HuH-7.5 (cell line): ENCODE data around the gene FHL5.
"Not testable (repeated sequence)": the region's sequence is repeated elsewhere in the genome, so short reads cannot be mapped to it uniquely, and the experiment has no call there.

Source experiments
- DNase-seq: peaks from one replicate; pipeline ENCODE4 v3.0.0; 2011; ENCODE audit warnings: low spot score

The FHL5 gene, protein sequence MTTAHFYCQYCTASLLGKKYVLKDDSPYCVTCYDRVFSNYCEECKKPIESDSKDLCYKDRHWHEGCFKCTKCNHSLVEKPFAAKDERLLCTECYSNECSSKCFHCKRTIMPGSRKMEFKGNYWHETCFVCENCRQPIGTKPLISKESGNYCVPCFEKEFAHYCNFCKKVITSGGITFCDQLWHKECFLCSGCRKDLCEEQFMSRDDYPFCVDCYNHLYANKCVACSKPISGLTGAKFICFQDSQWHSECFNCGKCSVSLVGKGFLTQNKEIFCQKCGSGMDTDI

DNA sequence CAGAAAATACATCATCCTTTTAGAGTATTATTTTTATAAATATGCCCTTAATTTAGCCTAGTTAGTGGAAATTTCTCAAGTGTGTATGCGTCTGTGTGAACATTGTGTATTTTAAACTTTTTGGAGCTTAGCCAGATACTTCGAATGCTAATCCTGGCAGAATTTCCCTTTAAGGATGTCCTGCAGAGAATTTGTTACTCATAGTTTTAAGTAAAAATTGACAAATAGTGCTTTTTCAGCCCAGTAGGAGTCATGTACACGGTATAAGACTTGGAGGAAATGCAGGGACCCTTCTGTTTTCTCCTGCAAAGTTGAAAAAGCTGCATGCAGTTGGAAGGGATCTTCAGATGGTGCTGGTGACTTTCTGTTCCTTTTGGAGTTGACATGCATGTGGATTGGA is at the start of gene FHL5:
FHL5 (plus strand) TSS at position 243 of the 400 bp plus-strand sequence. CDS start 40,486 bp downstream, outside the sequence.
- no peak for DNase-seq

DNA sequence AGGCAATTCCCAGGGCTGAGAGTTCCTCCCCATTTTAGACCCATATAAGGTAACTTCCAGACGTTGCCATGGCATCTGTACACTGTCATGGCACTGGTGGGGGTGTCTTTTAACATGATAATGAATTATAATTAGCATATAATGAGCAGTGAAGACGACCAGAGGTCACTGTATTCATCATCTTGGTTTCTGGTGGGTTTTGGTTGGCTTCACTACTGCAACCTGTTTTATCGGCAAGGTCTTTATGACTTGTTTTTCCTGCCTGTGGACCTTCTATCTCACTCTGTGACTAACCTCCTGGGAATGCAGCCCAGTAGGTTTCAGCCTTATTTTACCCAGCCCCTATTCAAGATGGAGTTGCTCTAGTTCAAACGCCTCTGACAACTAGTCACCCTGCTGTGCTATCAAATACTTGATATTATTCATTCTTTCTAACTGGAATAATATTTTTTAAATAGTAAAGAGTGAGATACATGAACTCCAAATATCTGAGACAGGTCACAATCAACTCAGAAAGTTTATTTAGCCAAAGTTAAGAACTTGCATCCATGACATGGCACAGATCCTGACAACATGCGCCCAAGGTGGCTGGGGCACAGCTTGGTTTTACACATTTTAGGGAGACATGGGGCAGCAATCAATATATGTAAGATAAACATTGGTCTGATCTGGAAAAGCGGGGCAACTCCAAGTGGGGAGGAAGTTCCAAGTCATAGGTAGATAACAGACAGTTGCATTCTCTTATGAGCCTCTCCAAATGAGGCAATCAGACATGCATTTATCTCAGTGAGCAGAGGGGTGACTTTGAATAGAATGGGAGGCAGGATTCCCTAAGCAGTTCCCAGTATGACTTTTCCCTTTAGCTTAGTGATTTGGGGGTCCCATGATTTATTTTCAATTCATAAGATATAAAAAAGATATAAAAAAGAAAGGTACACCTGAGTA is 42.5 kb upstream of the FHL5 start:
- DNase-seq: no peak

DNA sequence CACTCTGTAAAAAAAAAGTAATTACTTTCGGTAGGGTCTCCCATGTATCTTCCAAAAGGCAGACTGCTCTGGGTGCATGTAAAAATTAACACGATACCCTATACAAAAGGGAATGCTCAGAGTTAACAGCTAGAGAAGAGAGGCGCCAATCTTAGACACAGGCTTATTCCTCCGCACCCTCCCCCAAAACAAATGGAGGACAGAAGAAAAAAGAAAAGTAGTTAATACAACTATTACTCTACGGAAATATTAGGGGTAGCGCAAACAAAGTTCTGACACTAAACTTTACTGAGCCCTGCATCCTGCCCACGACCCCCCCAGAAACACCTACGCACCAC is 41.7 kb upstream of the FHL5 start:
- DNase-seq: no peak

DNA sequence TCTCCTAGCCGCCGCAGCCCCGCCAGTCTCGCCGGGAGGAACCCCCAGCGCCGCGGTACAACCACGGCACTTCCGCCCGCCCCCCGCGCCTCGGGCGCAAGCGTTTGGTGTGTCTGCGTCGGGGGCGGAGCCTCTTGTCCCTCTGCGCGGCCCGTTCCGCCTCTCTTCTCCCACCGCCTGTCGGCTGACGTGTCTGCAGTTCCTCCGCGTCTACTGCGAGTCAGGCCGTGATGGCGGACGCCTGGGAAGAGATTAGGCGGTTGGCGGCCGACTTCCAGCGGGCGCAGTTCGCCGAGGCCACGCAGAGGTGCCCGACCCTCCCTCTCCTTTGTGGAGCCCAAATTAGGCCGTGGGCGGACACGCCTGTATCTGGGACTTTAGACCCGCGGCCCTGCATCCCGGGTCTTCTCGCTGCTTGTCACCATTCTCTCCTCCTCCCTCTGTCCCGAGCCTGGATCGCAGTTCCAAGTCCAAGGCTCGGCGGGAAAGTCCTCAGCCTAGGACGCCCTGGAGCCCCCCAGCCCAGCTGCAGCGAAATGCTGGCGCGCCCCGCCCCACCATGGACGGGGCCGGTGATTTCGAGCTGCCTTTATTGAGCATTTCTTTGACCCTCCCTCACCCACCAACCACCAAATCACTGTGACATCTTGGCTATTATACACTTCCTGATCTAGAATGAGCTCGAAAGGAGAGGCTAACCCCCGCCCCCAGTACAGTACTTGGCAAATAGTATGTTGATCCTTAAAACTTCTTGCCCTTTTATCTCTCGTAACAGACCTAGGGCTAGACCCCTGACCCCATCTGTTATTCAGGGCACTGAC is 41.1 kb upstream of the FHL5 start, which contains the start of gene UFL1:
UFL1 (plus strand) TSS at position 163 of the 821 bp plus-strand sequence; CDS start at position 231, 68 bp downstream.
- peak; percentile 52 for DNase-seq

DNA sequence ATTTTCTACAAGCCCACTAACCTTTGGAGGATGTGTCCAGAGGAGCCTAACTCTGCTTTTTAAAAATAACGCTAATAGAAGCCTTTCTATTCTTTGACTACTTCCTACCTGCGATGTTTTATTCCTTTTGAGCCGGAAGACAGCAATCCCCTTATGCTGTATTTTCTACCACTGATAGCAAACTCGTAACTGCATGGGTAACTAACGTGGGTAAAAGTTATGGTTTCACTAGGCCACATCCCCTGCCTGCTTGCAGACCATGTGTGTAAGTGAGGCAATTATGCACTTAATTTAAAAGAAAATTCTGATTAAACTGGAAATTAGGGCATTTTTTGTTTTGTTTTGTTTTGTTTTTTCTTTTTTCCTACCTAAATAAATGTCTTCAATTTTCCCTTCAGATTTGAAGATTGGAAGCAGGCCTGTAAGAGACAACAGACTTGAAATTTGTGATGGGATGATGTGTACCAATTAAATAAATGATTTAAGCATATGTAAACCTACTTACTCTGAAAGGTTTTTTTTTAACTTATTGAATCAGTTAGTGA is 40.4 kb upstream of the FHL5 start:
- DNase-seq: peak; percentile 6

DNA sequence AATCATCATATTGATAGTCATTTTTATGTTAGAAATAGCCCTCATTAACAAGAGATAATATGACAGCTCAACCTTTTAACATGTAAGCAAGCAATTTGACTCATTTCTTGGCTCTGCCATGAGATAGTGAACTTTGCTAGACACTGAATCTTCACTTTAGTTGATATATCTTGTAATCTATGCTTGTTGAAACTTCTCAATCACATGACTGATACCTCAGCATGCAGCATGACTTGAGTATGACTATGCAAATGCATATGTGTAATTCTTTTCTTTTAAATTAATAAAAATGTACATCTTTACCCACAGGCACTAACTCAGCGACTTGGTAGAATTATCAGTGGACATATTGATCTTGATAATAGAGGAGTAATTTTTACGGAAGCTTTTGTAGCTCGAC is 34.7 kb upstream of the FHL5 start:
- no peak for DNase-seq

DNA sequence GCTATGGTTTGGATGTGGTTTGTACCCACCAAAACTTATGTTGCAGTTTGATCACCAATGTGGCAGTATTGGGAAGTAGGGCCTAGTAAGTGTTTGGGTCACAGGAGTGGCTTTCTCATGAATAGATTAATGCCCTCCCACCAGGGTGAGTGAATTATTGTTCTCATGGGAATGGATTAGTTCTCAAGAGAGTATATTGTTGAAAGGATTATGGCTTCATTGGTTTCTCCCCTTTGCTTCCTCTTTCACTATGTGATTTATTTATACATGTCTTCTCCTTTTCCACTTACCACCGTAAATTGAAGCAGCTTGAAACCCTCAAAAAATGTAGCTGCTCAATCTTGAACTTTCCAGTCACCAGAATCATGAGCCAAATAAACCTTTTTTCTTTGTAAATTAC is 30.5 kb upstream of the FHL5 start:
- DNase-seq: no peak

DNA sequence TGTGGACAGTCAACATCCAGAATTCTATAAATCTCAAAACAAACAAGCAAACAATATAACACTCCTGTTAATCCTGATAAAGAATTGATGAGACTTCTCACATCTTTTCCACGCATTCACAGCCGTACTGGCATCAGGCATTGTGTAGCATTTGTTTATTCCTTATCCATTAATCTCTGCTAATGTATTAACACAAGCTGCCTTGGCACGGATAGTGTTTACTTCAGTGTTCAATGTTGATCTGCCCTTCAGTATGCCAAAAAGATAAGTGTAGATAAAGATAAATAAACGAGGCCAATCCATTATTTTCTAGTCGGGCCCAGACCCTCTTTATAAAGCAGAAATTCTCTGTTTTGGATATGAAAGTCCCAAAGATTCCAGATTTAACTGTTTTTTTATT is 25.2 kb upstream of the FHL5 start:
- no peak for DNase-seq

DNA sequence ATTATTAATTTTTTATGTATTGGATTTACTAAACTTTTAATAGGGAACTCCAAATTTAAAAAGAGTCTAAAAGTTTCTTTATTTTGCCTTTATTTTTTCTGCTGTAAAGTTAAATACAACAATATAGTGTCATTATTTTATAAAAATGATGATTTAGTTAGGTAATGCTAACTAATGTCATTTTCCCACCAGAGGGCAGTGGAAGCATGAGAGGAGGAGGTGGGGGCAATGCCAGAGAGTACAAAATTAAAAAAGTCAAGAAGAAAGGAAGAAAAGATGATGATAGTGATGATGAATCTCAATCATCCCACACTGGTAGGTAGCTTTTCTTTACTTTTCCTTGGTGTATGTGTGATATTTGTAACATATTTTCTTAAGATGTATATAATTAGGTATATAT is 20.2 kb upstream of the FHL5 start:
- DNase-seq: no peak

DNA sequence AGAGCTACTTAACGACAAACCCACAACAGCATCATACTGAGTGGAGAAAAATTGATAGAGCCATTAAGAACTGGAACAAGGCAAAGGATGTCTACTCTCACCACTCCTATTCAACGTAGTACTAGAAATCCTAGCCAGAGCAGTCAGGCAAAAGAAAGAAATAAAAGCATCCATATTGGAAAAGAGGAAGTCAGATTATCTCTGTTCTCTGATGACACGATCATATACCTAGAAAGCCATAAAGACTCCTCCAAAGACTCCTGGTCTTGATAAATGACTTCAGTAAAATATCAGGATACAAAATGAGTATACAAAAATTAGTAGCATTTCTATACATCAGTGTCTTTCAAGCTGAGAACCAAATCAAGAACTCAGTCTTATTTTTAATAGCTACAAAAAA is 17.0 kb upstream of the FHL5 start:
- no peak for DNase-seq

DNA sequence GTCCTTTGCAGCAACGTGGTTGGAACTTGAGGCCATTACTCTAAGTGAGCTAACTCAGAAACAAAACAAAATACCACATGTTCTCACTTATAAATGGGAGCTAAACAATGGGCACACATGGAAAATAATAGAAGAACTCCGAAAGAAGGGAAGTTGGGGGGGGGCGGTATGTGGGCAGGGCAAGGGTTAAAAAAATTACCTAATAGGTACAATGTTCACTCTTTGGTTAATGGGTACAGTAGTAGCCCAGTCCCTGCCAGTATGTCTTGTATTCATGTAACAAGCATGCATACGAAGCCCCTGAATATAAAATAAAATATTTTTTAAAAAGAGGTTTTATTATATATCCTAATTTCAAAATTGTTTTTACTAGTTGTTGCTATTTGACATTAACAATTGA is 15.3 kb upstream of the FHL5 start:
- DNase-seq: no peak

DNA sequence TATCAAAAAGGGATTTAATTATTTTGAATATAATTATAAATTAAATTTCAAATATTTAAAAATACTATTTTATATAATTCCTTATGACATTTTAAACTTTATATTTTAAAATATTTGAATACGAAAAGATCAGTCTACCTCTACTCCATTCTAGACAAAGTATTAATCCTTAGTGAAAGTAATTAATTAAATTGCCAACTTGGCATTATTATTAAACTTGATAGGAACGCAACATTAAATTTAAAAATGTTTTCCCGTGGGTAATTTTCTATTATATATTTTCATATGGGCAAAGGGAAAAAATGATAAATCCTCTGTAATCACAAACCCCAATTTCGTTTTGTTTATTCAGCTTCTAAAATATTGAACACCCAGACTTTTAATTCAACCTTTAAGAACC is 8.4 kb upstream of the FHL5 start:
- no peak for DNase-seq

DNA sequence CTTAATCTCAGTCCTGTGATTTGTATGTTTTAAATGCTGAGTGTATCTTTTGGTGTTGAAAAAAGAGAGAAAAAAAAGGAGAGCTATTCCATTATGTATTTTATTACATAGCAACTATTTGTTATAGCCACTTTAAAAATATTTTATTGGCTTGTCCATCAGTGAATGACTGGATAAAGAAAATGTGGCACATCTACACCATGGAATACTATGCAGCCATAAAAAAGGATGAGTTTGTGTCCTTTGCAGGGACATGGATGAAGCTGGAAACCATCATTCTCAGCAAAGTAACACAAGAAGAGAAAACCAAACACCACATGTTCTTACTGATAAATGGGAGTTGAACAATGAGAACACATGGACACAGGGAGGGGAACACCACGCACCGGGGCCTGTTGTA is 3.2 kb upstream of the FHL5 start:
- not testable (repeated sequence) for DNase-seq

DNA sequence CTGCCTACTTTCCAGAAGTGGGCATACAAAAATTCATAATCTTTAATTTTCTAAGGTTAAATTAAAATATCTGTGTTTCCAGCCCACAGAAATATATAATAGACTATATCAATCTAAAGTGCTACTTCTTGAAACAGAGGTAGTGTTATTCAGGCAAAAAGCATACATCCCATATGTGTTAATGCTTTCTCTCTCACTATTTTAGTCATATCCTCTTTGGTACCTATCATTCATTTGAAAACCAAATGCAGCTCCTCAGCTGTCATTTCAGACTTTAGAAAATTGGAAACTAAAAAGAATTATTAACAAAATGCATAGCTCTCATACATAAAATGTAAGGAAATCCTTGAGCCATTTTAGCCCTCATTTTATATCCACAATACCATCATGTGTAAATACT is 925 bp downstream of the FHL5 start:
- DNase-seq: no peak

DNA sequence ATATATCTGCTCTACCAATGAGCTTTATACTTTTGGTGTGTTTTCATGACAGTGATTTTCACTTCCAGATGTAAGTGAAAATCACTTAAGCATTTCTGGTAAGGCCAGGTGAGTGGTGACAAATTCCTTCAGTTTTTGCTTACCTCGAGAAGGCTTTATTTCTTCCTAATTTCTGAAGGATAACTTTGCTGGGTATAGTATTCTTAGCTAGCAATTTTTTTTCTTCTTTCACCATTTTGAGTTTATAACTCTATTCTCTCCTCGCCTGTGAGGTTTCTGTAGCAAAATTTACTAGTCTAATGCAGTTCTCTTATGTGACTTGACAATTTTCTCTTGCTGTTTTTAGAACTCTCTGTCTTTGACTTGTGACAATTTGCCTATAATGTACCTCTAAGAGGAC is 7.1 kb downstream of the FHL5 start:
- DNase-seq: no peak

DNA sequence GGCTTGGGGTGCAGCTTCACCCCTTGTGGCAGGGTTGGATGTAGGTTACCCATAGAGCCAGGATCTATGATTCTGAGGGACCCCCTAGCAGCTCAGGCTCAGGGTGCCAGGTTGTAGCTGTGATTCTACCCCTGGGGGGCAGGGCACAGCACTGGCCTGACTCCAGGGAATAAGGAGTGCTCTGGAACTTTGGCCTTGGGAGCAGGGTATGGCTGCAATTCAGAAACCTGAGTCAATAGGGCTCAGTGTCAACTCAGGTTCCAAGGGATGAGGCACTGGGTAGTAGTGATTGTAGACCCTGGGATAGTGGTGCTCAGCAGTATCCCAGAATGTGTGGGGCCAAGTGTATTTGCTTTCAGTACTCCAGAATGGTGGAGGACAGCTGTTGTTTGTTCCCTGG is 8.6 kb downstream of the FHL5 start:
- no peak for DNase-seq

DNA sequence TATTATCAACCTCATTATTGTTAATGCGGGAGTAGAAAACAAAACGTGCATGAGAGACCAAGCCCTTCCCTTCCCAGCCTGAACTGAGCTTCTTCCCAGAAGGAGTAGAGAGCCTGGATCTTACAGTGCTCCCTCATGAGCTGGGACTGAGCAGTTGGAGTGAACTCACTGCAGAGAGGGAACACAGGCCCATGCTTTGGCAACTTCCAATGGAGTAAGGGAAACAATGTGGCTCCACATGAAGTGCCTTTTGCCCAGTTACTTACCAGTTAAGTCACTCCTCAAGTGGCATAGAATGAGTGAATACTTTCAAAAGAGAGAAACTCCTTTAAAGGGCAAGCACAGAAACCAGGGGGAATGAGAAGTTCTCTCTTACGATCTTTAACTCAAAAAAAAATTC is 12.4 kb downstream of the FHL5 start:
- no peak for DNase-seq

DNA sequence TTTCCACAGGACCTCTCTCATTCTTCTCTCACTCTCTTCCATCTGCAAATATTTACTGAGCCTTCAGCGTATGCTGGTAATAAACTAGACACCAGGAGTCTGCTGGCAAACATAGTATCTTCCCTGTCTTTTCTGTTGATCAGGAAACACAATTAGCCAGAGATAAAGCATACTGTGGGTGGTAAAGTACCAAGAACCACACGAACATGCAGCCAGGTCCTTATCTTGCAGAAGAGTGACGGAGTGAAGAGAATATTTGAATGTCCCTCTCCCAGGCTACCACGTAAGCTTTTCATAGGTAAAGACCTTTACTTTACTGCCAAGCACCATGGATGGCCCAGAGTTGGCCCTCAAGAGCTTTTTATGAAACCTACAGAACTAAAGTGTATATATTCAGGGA is 13.3 kb downstream of the FHL5 start:
- no peak for DNase-seq

DNA sequence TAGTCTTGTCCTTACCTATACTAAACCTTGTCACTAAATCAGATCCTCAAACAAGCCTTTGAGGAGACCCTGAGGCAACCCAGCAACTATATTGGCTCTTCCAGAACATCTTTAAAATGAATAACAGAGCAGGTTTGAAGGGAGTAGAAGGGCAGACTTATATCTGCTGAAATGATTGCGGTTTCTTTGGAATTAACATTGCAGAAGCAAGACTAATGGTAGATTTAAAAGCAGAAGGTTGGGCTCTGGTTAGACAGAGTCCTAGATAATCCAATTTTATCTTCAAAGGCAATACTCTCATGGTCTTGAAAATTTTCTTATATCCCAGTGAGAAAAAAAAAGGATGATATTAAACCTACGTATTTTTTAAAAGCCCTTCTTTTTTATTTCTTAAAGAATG is 19.1 kb downstream of the FHL5 start:
- DNase-seq: no peak

DNA sequence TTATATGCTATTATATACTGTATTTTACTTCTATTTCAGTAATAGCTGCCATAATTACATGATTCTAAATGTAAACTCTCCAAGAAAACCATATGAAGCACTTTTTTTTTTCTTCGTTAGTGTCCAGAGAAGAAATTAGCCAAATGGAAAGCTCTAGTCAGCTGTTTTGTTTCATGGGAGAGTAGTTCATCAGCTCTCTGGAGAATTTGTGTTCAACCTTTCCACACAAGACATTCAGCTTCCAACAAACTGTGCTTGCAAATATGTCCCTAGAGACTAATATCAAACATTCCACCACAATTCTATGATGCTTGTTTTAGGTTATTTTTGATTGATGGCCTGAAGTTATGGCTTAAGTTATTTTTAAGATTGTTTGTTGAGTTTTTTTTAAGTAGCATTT is 19.5 kb downstream of the FHL5 start:
- DNase-seq: no peak

DNA sequence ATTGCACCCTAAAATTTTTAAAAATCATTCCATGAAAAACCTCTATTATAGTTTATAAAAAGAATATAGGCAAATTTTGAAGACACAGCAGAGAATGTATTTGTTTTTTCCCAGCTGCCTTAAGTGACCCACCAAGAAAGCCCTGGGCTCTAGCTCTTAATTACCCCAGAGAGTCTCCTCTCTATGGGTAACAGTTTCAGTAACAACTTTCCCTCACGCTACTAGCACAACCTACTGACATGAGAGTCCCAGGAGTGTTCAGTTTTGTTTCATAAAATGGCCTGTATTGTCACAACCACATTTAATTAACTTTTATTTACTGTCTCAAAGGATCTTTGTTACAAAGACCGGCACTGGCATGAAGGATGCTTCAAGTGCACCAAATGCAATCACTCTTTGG is 41.5 kb downstream of the FHL5 start:
- no peak for DNase-seq

DNA sequence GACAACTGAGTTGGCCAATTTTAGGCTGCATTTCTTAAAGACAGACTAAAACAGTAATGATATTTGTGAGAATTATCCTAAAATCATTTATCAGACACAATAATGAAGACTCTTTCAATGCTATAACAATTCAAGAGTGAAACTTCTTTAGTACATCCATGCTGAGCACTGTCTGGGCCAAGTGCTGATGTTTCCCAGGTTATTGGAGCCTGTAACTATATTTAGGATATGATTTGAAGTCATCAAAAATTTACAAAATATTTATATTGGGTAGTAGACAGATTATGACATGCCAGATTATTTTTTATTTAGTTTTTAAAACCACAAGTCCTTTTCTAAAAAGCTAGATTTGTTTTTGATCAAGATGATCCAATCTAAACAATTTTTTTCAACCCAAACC is 45.1 kb downstream of the FHL5 start:
- no peak for DNase-seq
